Hindlimb muscle (tissue), 1 donor: Measurements from ENCODE around the gene HJURP. TPM values are rescaled to one million over a fixed set of nuclear protein-coding genes. Genes with fewer than 3 reads are reported as not detected.

Source experiments
- DNase-seq: peaks from one replicate; pipeline ENCODE4 v3.0.0-alpha.2; 2013
- polyA plus RNA-seq: library from polyadenylated mRNA; unstranded; fragments of 120-200 nt; gene quantifications from one replicate; pipeline ENCODE4 v1.2.1, GENCODE V29; 2013; ENCODE audit not compliant: insufficient read length

Gene HJURP
- polyA plus RNA-seq, 1 donor = 7.5 TPM

GRCh38 chr2:233829193-233830110 is 24.9 kb downstream of the HJURP start:
- DNase-seq = no peak

DNA sequence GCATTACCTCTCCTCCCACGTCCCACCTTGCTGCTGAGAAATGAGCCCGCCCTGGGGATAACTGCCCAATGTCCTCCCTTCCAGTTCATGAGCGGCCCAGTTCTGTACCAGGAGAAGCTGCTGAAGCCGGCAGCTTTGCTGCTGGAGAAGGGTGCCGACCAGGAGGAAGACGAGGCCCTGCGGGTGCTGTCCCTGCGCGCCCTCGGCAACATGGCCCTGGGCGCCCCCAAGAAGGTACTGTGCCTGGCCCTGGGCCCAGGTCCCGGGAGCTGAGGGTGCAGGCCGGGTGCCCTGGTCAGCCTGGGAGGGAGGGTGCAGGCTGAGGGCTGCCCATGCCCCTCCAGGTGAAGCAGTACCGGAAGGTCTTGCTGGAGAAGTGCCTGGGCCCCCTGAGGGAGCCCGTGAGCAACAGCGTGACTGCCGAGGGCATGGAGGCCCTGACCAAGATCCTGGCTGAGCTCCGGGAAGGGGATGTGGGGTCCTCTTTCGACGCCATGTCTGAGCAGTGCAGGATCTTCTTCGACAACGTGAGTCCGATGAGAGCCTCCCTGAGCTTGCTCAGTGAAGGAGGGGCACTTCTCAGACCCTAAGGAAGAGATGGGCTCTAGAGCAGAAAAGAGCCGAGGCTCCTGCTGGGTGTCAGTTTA is 25.7 kb downstream of the HJURP start:
- no peak for DNase-seq

DNA sequence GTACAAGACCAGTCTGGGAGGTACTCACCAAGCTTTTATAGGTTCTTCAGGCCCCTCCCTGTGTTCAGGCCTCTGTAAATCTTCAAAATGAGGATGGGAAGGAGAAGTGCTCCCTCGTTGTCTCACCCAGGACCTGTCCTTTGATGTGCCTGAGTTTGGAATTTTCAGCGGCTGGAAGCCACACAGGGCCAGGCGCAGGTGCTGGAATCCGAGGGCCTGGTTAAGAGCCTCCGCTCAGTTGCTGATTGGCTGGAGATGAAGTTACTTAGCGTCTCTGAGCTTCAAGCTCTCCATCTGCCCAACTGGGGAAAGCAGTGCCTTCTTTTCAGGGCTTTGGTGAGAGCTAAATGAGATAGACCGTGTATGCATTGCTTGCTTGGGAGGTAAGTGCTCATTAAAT is 30.0 kb downstream of the HJURP start:
- no peak for DNase-seq

- DNase-seq = no peak
These were observed 30.6 kb downstream of the HJURP start for GRCh38 chr2:233823731-233824121.

DNA sequence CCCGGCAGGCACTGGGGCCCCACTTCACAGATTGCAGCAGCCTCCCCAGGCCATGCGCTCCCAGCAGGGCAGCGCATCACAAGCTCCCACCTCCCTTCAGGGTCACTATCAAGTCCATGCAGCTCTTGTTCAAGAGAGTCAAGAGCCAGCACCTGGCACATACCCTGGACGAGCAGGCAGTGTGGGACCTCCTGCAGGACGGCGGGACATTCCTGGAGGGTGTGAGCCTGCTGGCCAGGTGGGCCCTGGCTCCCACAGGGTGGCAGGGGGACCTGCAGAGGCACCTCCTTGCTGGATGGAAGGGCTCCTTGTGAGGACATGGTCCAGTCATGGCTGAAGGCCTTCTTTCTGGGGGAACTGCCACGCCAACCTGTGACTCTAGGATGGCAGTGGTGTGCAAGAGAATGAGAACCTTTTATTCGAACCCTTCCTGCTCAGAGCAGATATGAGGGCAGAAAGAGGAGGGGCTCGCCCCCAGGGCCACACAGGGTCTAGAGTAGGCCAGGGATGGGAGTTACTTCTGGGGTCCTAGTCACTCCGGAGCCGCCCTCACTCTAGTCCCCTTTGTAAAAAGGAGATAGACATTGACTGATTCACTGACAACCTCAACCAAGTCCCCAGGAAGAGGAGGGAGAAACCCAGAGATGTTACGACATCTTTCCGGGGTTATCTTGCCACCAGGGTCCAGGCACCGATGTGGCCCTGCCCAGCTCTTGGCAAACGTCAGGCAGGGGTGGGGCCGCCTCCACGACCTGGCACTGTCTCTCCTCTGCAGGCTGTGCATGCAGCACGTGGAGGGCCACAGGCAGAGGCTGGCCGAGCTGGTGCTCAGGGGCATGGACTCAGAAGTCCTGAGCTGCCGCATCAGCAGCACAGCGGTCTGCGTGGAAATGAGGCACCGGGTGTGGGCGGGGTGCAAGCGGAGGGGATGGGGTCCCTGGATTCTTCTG is 31.3 kb downstream of the HJURP start:
- no peak for DNase-seq

- no peak for DNase-seq
These were observed 32.1 kb downstream of the HJURP start for GRCh38 chr2:233822101-233822771.

- DNase-seq = no peak
These were observed 32.6 kb downstream of the HJURP start for GRCh38 chr2:233821709-233822100.

- no peak for DNase-seq
These were observed 33.1 kb downstream of the HJURP start for GRCh38 chr2:233821196-233821595.

GRCh38 chr2:233820774-233821105 is 33.6 kb downstream of the HJURP start:
- no peak for DNase-seq

DNA sequence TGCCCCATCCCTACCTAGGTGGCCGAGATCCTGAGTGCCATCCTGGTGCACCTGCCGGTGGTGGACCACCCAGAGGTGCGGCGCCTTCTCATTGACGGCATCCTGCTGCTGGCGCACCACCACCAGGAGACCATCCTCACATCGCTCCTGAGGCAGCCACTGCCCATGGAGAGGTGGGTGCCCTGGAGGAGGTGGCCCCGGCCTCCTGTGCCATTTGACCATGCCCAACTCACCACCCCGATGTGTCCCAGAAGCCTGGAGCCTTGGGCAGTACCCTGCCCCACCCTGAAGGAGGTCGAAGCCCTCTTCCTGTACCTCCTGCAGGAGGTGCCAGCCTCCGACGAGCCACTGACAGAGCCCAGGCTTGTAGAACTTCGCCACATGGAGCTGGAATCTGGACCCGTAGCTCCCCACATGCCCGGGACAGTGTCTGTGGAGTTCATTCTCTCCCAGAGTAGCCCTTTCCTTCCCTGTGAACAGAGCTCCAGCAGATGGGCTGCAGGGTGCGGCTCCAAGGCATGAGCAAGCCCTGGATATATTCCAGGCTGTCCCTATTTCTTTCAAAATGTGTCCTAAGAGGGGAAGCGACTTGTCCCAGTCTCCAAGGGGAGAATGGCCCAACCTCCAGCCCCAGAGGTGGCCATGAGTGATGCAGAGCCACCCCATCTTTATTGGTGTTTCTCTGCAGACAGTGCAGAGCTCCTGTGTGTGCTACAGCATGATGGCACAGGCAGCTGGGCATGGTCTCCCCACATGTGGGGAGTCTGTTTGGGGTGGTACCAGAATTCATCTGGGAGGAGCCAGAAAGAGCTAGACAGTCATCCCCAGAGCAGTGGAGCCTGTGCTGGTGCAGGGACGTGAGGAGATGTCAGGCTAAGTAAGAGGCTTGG is 34.2 kb downstream of the HJURP start:
- DNase-seq = no peak

DNA sequence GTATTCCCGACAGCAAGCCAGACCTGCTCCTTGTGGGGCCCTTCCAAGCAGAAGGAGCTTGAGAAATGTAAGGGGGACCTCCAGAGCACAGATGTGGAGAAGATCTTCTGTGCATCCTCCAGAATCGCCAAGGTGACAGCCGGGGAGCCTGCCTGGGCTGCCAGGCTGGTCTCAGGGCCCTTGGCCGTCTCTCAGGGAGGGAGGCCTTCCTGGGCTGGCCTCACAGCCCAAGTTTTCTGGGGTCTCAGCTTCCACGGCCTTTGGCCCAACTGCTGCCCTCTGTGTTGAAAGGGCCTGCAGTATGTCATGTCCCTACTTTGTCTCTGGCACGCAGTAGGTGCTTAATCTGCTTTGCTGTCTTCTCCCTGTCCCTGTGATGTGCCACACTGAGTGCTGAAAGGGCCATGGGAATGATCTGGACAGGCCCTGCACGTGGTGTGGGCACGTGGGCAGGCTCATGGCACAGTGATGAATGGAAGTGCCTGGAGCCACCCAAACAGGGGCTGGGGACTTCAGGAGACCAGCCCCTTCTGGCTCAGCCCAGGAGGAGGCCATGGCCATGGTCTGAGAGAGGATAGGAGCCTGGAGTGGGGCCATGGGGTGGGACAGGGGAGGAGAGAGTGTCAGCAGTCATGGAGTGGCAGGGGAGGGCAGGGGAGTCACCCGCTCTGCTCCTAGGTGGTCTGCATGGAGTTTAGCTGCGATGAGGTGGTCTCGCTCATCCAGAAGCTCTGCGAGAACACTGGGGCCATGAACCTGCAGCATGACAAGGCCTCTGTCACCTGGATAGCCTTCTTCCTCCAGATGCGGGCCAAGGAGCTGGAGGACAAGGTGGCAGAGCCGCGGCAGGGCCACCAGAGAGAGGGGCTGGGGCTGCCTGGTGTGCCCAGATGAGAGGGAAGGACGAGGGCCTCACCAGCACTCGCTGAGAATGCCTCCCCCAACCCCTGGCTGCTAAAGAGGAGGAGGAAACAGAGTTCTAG is 35.4 kb downstream of the HJURP start:
- DNase-seq = no peak

DNA sequence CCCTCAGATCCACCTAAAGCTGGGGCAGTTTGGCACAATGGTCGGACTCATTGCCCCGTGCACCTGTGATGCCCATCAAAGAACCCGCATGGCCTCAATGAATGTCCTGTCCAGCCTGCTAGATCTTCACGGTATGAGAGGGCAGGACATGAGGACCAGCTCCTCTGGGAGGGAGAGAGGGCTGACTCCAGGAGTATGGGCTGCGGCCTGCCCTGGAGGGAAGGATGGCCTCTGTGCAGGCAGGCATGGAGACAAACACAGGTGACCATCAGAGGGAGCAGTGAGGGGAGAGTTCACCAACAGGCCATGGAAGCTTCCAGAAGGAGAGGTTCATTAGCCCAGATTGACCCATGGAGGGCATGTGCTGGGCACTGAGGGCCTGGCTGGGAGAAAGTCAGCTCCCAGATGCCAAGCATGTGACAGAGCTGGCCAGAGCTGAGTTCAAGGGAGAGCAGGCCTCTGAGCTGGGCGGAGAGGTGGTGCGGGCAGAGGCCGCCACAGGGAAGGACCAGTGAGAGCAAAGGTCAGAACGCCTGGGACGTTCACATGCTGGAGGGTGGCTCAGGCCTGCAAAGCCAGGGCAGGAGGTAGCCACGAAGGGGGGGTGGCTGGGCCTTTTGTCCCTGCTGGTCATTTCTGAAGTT is 36.2 kb downstream of the HJURP start:
- no peak for DNase-seq

- no peak for DNase-seq
These were observed 36.9 kb downstream of the HJURP start for GRCh38 chr2:233817361-233817911.

DNA sequence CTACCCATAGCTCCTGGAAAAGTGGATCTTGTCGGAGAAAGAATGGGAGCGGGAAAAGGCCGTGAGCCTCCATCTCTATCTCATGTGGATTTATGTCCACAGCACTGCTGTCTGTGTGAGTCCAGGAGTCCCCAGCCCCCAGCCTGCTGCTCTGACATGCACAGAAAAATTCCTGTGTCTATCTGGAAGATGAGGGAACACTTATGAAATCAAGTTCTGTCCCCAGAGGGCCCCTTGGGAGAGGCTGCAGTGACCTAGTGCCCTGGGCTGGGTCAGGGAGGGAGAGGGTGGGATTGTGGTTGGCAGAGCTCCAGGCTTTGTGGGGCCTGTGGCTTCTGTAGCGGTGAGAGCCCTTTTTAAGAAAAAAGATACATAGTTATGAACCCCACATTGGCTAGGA is 37.6 kb downstream of the HJURP start:
- DNase-seq = no peak

DNA sequence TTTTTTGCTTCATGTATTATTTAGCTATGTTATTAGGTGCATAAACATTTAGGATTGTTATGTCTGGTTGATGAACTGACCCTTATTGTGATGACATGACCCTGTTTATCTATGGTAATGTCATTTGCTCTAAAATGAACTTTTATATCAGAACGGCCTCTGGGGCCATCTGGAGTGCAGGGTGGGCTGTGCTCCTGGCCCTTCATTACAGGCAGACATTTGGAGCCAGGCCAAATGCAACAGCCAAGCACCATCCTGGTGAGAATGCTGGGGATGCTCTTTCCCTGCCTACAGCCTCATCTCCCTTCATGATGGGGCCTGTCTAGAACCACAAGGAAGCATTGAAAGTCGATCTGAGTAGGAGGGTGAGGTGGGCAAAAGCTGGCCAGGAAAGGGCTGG is 38.0 kb downstream of the HJURP start:
- DNase-seq = no peak

DNA sequence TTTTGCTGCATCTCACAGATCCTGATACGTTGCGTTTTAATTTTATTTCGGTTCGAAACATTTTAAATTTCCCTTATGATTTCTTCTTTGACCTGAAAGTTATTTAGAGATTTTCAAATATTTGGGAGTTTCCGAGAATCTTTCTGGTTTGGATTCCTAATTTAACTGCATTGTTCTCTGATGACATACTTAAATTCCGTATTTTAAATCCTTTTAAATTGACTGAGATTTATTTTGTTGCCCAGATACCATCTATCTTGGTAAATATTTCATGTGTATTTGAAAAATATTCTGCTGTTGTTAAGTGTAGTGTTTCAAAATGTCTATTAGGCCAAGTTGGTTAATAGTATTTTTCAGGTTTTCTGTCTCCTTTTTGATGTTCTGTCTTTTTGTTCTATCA is 38.5 kb downstream of the HJURP start:
- DNase-seq = no peak

GRCh38 chr2:233814056-233814835 is 40.1 kb downstream of the HJURP start:
- no peak for DNase-seq
